ENCODE results near the gene C7orf57.
"Not testable (repeated sequence)": the region's sequence is repeated elsewhere in the genome, so short reads cannot be mapped to it uniquely, and the experiment has no call there.

The C7orf57 gene

GRCh38 chr7:48038815-48039506, 3.6 kb downstream of the C7orf57 start:
- no peak for DNase-seq

GRCh38 chr7:48040944-48041652, 5.8 kb downstream of the C7orf57 start:
- DNase-seq: no peak

GRCh38 chr7:48041653-48041970, 6.3 kb downstream of the C7orf57 start:
- DNase-seq: no peak

- no peak for DNase-seq
Measured at GRCh38 chr7:48042216-48042615, 6.9 kb downstream of the C7orf57 start.

- DNase-seq: no peak
Measured at GRCh38 chr7:48042636-48043035, 7.3 kb downstream of the C7orf57 start.

GRCh38 chr7:48045195-48045765, 9.9 kb downstream of the C7orf57 start:
- no peak for DNase-seq

- no peak for DNase-seq
Measured at GRCh38 chr7:48046458-48046857, 11.1 kb downstream of the C7orf57 start.

GRCh38 chr7:48048113-48048512, 12.8 kb downstream of the C7orf57 start:
- no peak for DNase-seq

- no peak for DNase-seq
Measured at GRCh38 chr7:48049850-48050249, 14.5 kb downstream of the C7orf57 start.

GRCh38 chr7:48052748-48053147, 17.4 kb downstream of the C7orf57 start:
- no peak for DNase-seq

- no peak for DNase-seq
Measured at GRCh38 chr7:48053736-48054135, 18.4 kb downstream of the C7orf57 start.

- no peak for DNase-seq
Measured at GRCh38 chr7:48058990-48059389, 23.6 kb downstream of the C7orf57 start.

GRCh38 chr7:48059706-48060105, 24.4 kb downstream of the C7orf57 start:
- no peak for DNase-seq

- DNase-seq: no peak
Measured at GRCh38 chr7:48063985-48064384, 28.6 kb downstream of the C7orf57 start.

GRCh38 chr7:48067475-48067874, 32.1 kb downstream of the C7orf57 start:
- DNase-seq: no peak

- DNase-seq: no peak
Measured at GRCh38 chr7:48074204-48074654, 38.9 kb downstream of the C7orf57 start.

GRCh38 chr7:48077423-48077822, 42.1 kb downstream of the C7orf57 start:
- no peak for DNase-seq

GRCh38 chr7:48078470-48078869, 43.1 kb downstream of the C7orf57 start:
- no peak for DNase-seq

- not testable (repeated sequence) for DNase-seq
Measured at GRCh38 chr7:48082378-48082777, 47.0 kb downstream of the C7orf57 start.

- no peak for DNase-seq
Measured at GRCh38 chr7:48083114-48083830, 47.9 kb downstream of the C7orf57 start.

- DNase-seq: no peak
Measured at GRCh38 chr7:48084727-48085432, 49.5 kb downstream of the C7orf57 start.

- DNase-seq: no peak
Measured at GRCh38 chr7:48085433-48085791, 50.1 kb downstream of the C7orf57 start.

GRCh38 chr7:48085942-48086341, 50.6 kb downstream of the C7orf57 start:
- no peak for DNase-seq

Data from NCI-H2081 treated with DMSO at 0.1 percent for 48 hours (cell line).